Urinary bladder (tissue), 4 donors: ENCODE measurements around the gene ZNF81. TPM values are rescaled to one million over a fixed set of nuclear protein-coding genes. Genes with fewer than 3 reads are reported as not detected.
"Not testable (repeated sequence)": the region's sequence is repeated elsewhere in the genome, so short reads cannot be mapped to it uniquely, and the experiment has no call there.

Experiments
- DNase-seq: peaks from one replicate; pipeline ENCODE4 v3.0.0-alpha.2; 2015; ENCODE audit errors: extremely low spot score
- H3K27ac ChIP-seq: one replicate; pipeline ENCODE4 v1.5.1; 2013; ENCODE audit warnings: low read depth, mild to moderate bottlenecking, moderate library complexity
- H3K36me3 ChIP-seq: one replicate; pipeline ENCODE4 v1.6.1; 2013; ENCODE audit warnings: mild to moderate bottlenecking, moderate library complexity; ENCODE audit not compliant: insufficient read depth
- H3K4me1 ChIP-seq: one replicate; pipeline ENCODE4 v1.6.1; 2013; ENCODE audit warnings: mild to moderate bottlenecking, moderate library complexity; ENCODE audit not compliant: insufficient read depth
- H3K4me3 ChIP-seq: one replicate; pipeline ENCODE4 v1.5.1; 2013; ENCODE audit warnings: low read depth, low read length
- WGBS: extraction: QIAGEN DNeasy Blood & Tissue Kit; methylation state at CpG from one replicate; pipeline ENCODE4 v1.1.7; 2013; 5-methylcytosine and 5-hydroxymethylcytosine counted together
- polyA plus RNA-seq: library from polyadenylated mRNA; stranded (reverse); fragments of 200-250 nt; gene quantifications from one replicate; pipeline ENCODE4 v1.2.3, GENCODE V29; 2013
- total RNA-seq: library from RNA; depleted of rRNA; stranded (reverse); fragments of >200 nt; gene quantifications from one replicate; pipeline ENCODE4 v1.2.3, GENCODE V29; 2014
- donor health status: healthy with polysubstance abuse.
- donor health status: healthy.

Gene ZNF81
- total and polyA plus RNA-seq, 2 donors, result 2.0 to 14.4 TPM

GRCh38 chrX:47965526-47965925 is 128.8 kb downstream of the ZNF81 start:
- DNase-seq, H3K36me3 ChIP-seq, H3K27ac ChIP-seq, H3K4me1 ChIP-seq, H3K4me3 ChIP-seq: not testable (repeated sequence)
- WGBS, result 96% methylated on average over 14 of the region's 14 CpGs

Other genes with a start within 250 kb of the ZNF81 start
- 0.63 TPM for gene SYN1, start 217.0 kb upstream of the ZNF81 start, total RNA-seq
- gene SYN1, start 217.0 kb upstream of the ZNF81 start, polyA plus RNA-seq, result 2.0 TPM
- 0.79 TPM for gene CFP, start 207.0 kb upstream of the ZNF81 start, total RNA-seq
- gene CFP, start 207.0 kb upstream of the ZNF81 start, polyA plus RNA-seq, result 3.3 TPM
- 8.6 TPM for gene ELK1, start 186.3 kb upstream of the ZNF81 start, total RNA-seq
- gene ELK1, start 186.3 kb upstream of the ZNF81 start, polyA plus RNA-seq, result 30.2 TPM
- 65.8 TPM for gene UXT, start 177.7 kb upstream of the ZNF81 start, total RNA-seq
- 133 TPM for gene UXT, start 177.7 kb upstream of the ZNF81 start, polyA plus RNA-seq
- gene ZNF182, start 167.1 kb downstream of the ZNF81 start, total RNA-seq, result 11.3 TPM
- gene ZNF182, start 167.1 kb downstream of the ZNF81 start, polyA plus RNA-seq, result 3.5 TPM
- not detected for gene SPACA5, start 170.1 kb downstream of the ZNF81 start, total RNA-seq
- not detected for gene SPACA5, start 170.1 kb downstream of the ZNF81 start, polyA plus RNA-seq
- gene ZNF630, start 234.7 kb downstream of the ZNF81 start, total RNA-seq, result 9.5 TPM
- gene ZNF630, start 234.7 kb downstream of the ZNF81 start, polyA plus RNA-seq, result 3.2 TPM